Parathyroid adenoma (tissue), 2 donors: ENCODE measurements around the gene SCGB3A1.

Experiments used
- H2AFZ ChIP-seq: fragments of 300-600 bp; sonication (generic); one replicate; pipeline ENCODE4 v1.7.0; 2017; ENCODE audit warnings: antibody characterized with exemption, mild to moderate bottlenecking
- H3K27ac ChIP-seq: fragments of 300-600 bp; sonication (generic); one replicate; pipeline ENCODE4 v1.7.0; 2017
- H3K27me3 ChIP-seq: fragments of 300-600 bp; sonication (generic); one replicate; pipeline ENCODE4 v1.7.0; 2017; ENCODE audit warnings: low read length; ENCODE audit not compliant: control insufficient read depth, insufficient read depth
- H3K36me3 ChIP-seq: fragments of 300-600 bp; sonication (generic); one replicate; pipeline ENCODE4 v1.7.0; 2017; ENCODE audit warnings: low read length; ENCODE audit not compliant: control insufficient read depth, insufficient read depth
- H3K4me1 ChIP-seq: fragments of 300-600 bp; sonication (generic); one replicate; pipeline ENCODE4 v1.7.0; 2017; ENCODE audit warnings: control low read depth
- H3K4me2 ChIP-seq: fragments of 300-600 bp; sonication (generic); one replicate; pipeline ENCODE4 v1.7.0; 2017; ENCODE audit warnings: low read length
- H3K4me3 ChIP-seq: fragments of 300-600 bp; sonication (generic); one replicate; pipeline ENCODE4 v1.7.0; 2017; ENCODE audit warnings: low read depth, low read length
- H3K79me2 ChIP-seq: fragments of 300-600 bp; sonication (generic); one replicate; pipeline ENCODE4 v1.7.0; 2017; ENCODE audit warnings: control low read depth
- H3K9ac ChIP-seq: fragments of 300-600 bp; sonication (generic); one replicate; pipeline ENCODE4 v1.7.0; 2017; ENCODE audit warnings: mild to moderate bottlenecking
- H3K9me3 ChIP-seq: fragments of 300-600 bp; sonication (generic); one replicate; pipeline ENCODE4 v1.7.0; 2017; ENCODE audit warnings: low read length; ENCODE audit not compliant: control insufficient read depth
- CTCF ChIP-seq: fragments of 300-600 bp; sonication (generic); IDR thresholded peaks from one replicate; pipeline ENCODE4 v1.7.0; 2017; ENCODE audit warnings: antibody characterized with exemption, mild to moderate bottlenecking
- donor health status: primary hyperparathyroidism.

The SCGB3A1 gene

GRCh38 chr5:180596668-180597231, 5.5 kb upstream of the SCGB3A1 start:
- Histone ChIP-seq H3K27me3 (no peaks in the 10 kb centered on the region), H3K79me2 (no peaks in the 10 kb centered on the region), H3K4me2 (no peak overlapping the region), H3K9me3 (no peaks in the 10 kb centered on the region), H3K36me3 (no peaks in the 10 kb centered on the region), H2AFZ (no peak overlapping the region), H3K4me3 (no peak overlapping the region), H3K9ac (no peak overlapping the region), H3K27ac (no peak overlapping the region), H3K4me1 (no peaks in the 10 kb centered on the region)
- TF ChIP-seq CTCF: no peak

GRCh38 chr5:180596115-180596667, 4.9 kb upstream of the SCGB3A1 start:
- Histone ChIP-seq H3K9ac (no peak overlapping the region), H2AFZ (no peak overlapping the region), H3K27ac (no peak overlapping the region), H3K9me3 (no peaks in the 10 kb centered on the region), H3K79me2 (no peaks in the 10 kb centered on the region), H3K4me3 (no peak overlapping the region), H3K27me3 (no peaks in the 10 kb centered on the region), H3K36me3 (no peaks in the 10 kb centered on the region), H3K4me1 (no peaks in the 10 kb centered on the region), H3K4me2 (no peak overlapping the region)
- TF ChIP-seq CTCF: no peak

- Histone ChIP-seq H3K4me1 (no peaks in the 10 kb centered on the region), H3K27ac (no peak overlapping the region), H3K36me3 (no peaks in the 10 kb centered on the region), H2AFZ (no peak overlapping the region), H3K9ac (no peak overlapping the region), H3K79me2 (no peaks in the 10 kb centered on the region), H3K9me3 (no peaks in the 10 kb centered on the region), H3K27me3 (no peaks in the 10 kb centered on the region), H3K4me2 (no peak overlapping the region), H3K4me3 (no peak overlapping the region)
- TF ChIP-seq CTCF: no peak
Measured at GRCh38 chr5:180595381-180596114, 4.2 kb upstream of the SCGB3A1 start.

- H3K9ac ChIP-seq: no peak overlapping the region
- H3K9me3 ChIP-seq: no peaks in the 10 kb centered on the region
- no peaks in the 10 kb centered on the region for H3K27me3 ChIP-seq
- no peak overlapping the region for H2AFZ ChIP-seq
- H3K4me3 ChIP-seq: no peak overlapping the region
- H3K27ac ChIP-seq: no peak overlapping the region
- no peak overlapping the region for H3K4me2 ChIP-seq
- no peaks in the 10 kb centered on the region for H3K4me1 ChIP-seq
- H3K79me2 ChIP-seq: no peaks in the 10 kb centered on the region
- H3K36me3 ChIP-seq: no peaks in the 10 kb centered on the region
- no peak for TF ChIP-seq CTCF
Measured at GRCh38 chr5:180595046-180595379, 3.7 kb upstream of the SCGB3A1 start.
